Cardiac muscle cell (in vitro differentiated cells and primary cell): ENCODE measurements around the gene NPAS3. TPM values are rescaled to one million over a fixed set of nuclear protein-coding genes. Genes with fewer than 3 reads are reported as not detected.

Source experiments
- DNase-seq, 2 donors: peaks; one replicate each; pipeline versions ENCODE4 v3.0.0 to v3.0.0-alpha.2; 2010 to 2017; ENCODE audit warnings: low read depth in 1 of 2, low spot score in 1 of 2
- H3K27ac ChIP-seq: fragments of 200-600 bp; sonication (generic); 2 replicates; pipeline ENCODE4 v1.5.1; 2016
- H3K27me3 ChIP-seq: fragments of 200-600 bp; sonication (generic); 2 replicates; pipeline ENCODE4 v1.6.0; 2016; ENCODE audit warnings: control low read depth
- H3K36me3 ChIP-seq: fragments of 200-600 bp; sonication (generic); 2 replicates; pipeline ENCODE4 v1.5.1; 2016; ENCODE audit warnings: control low read depth
- H3K4me1 ChIP-seq: fragments of 200-600 bp; sonication (generic); 2 replicates; pipeline ENCODE4 v1.8.1; 2017; ENCODE audit warnings: low read depth, mild to moderate bottlenecking, mixed run types
- H3K4me3 ChIP-seq: fragments of 200-600 bp; sonication (generic); 2 replicates; pipeline ENCODE4 v1.5.1; 2016; ENCODE audit warnings: mild to moderate bottlenecking
- H3K9me3 ChIP-seq: fragments of 200-600 bp; sonication (generic); 2 replicates; pipeline ENCODE4 v1.5.1; 2017; ENCODE audit warnings: low read depth, mild to moderate bottlenecking, control low read depth
- CTCF ChIP-seq: IDR thresholded peaks from 2 replicates; pipeline ENCODE4 v1.5.1; 2012; ENCODE audit warnings: low read depth, mild to moderate bottlenecking, low read length
- polyA plus RNA-seq: library from polyadenylated mRNA; unstranded; fragments of >200 nt; fragmentation: Nextera tagmentation; extraction: Ambion mirVana; gene quantifications from 2 replicates; pipeline ENCODE4 v1.2.1, GENCODE V29; 2016
- total RNA-seq: library from RNA; depleted of rRNA; stranded (reverse); fragments of >200 nt; gene quantifications from 2 replicates; pipeline ENCODE4 v1.2.3, GENCODE V29; 2016

NPAS3 gene
- total and polyA plus RNA-seq, 2 experiments from 2014 or later: 0.18 TPM

- Histone ChIP-seq H3K27me3 (peaks cover 80% of the 10 kb centered on the region), H3K4me1 (no peaks in the 10 kb centered on the region), H3K9me3 (no peaks in the 10 kb centered on the region), H3K27ac (no peak overlapping the region), H3K36me3 (no peaks in the 10 kb centered on the region), H3K4me3 (no peak overlapping the region)
- no peak for DNase-seq
- no peak for TF ChIP-seq CTCF
These were observed 2.3 kb downstream of the NPAS3 start for GRCh38 chr14:32940711-32941667.

DNA sequence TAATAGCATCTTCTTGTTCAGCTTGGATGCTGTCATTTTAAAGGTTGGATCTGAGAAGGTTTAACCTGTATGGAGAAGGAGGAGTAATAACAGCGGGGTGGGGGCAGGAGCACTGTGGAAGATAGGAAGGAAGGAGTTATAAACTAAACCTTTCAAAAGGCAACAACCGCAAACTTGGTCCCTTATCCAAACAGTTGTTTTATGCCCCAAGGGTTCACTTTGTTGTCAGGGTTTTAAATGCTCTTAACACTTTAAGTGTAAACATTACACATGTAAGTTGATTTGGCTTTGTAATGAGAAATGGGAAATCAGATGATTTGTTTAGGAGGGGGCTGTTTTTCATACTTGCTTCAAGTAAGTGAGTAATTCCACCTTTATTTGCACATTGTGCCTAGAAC lies 3.0 kb downstream of the NPAS3 start:
- Histone ChIP-seq H3K4me1 (no peaks in the 10 kb centered on the region), H3K9me3 (no peaks in the 10 kb centered on the region), H3K27ac (no peak overlapping the region), H3K36me3 (no peaks in the 10 kb centered on the region), H3K4me3 (no peak overlapping the region), H3K27me3 (peaks cover 77% of the 10 kb centered on the region)
- DNase-seq: no peak
- TF ChIP-seq CTCF: no peak

DNA sequence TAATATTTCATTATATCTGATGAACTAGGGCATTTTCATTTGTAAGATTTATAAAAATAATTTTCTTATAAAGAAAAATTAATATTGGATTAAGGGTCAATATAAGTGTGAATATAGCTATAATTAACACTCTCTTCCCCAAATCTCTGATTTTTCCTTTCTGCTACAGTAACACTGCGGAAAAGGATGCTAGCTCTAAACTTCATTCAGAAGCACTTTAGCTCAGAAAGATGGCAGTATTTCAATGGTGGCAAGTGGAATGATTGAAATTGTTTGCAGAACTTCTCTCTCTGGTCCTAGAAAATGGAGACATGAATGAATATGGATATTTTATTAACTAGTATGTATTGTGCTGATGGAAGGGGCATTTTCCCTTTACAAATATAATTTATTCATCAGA lies 8.4 kb downstream of the NPAS3 start:
- Histone ChIP-seq H3K36me3 (no peaks in the 10 kb centered on the region), H3K27ac (no peak overlapping the region), H3K9me3 (no peaks in the 10 kb centered on the region), H3K4me1 (no peaks in the 10 kb centered on the region), H3K27me3 (peaks cover 40% of the 10 kb centered on the region), H3K4me3 (no peak overlapping the region)
- no peak for TF ChIP-seq CTCF
- no peak for DNase-seq

DNA sequence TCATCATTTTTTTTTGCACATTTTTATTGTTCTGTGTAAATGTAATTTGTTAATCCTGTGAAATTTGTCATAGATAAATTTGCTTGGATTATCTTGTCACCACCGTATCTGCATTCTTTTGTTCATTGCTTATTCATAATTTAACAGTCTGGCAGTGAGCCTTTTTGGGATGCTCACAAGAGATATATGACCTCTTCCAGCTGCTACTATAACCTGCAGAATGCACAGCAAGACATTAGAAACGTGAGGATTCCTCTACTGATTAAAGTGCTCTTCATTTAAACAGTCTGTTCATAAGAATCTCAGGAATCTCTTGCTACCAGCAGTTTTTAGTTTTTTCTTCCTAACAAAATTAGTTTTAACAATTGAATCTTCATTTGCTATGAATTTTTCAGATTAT lies 9.1 kb downstream of the NPAS3 start:
- no peaks in the 10 kb centered on the region for H3K4me1 ChIP-seq
- H3K36me3 ChIP-seq: no peaks in the 10 kb centered on the region
- H3K9me3 ChIP-seq: no peaks in the 10 kb centered on the region
- H3K4me3 ChIP-seq: no peak overlapping the region
- DNase-seq: no peak
- no peak for TF ChIP-seq CTCF
- H3K27me3 ChIP-seq: peaks cover 32% of the 10 kb centered on the region
- H3K27ac ChIP-seq: no peak overlapping the region

GRCh38 chr14:32950584-32950983 lies 11.9 kb downstream of the NPAS3 start:
- Histone ChIP-seq H3K27ac (no peak overlapping the region), H3K4me1 (no peaks in the 10 kb centered on the region), H3K36me3 (no peaks in the 10 kb centered on the region), H3K27me3 (peaks cover 12% of the 10 kb centered on the region), H3K4me3 (no peak overlapping the region), H3K9me3 (no peaks in the 10 kb centered on the region)
- TF ChIP-seq CTCF: no peak
- DNase-seq: peak in 1 of 2 donors; percentile 26
